COLO668 (cell line): ENCODE results near the gene ROR2.

Experiments
- DNase-seq: peaks from one replicate; lab custom pipeline; 2025; ENCODE audit not compliant: unreplicated experiment; lab: John Stamatoyannopoulos, UW

Gene ROR2

GRCh38 chr9:91589101-91589553, 360.9 kb downstream of the ROR2 start:
- no peak for DNase-seq

DNA sequence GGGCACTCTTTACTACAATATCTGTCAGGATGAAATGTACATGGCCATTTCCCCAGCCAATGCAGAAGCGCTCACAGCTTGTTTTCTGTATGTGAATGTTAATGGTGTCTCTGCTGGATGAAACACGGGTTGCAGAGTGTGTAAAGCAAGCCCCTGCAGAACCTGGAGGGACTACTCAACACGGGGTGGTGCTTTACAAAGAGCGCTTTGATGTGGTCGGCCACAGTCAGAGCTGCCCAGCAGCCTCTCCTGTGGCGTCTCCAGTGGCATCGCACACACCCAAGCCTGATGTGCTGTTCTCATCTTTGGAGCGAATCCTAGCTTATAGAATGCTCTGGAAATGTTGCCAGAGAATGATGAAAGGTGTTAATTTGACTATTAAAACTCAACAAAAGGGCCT, 363.7 kb downstream of the ROR2 start:
- DNase-seq, result no peak

GRCh38 chr9:91583966-91584365, 366.1 kb downstream of the ROR2 start:
- DNase-seq, result no peak

DNA sequence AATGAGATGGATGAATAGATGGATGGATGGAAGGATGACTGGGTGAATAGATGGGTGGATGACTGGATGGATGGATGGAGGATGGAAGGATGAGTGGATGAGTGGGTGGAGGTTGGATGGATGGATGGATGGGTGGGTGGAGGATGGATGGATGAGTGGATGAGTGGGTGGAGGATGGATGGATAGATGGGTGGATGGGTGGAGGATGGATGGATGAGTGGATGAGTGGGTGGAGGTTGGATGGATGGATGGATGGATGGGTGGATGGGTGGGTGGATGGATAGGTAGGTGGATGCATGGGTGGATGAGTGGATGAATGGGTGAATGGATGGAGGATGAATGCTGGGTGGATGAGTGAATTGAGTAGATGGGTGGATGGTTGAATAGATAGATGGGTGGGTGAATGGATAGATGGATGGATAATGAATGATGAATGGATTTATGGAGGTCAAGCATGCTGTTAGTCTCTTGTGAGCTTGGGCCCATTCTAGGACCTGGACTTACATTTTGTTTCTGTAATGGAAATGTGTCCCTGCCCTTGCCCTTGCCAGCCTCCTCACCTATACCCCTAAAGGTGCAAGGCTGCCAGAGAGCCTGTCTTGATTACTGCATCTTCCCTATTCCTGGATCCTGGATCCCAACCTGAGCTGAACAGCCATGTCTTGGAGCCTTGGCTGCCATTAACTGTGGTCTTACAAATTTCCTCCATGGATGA, 366.7 kb downstream of the ROR2 start:
- no peak for DNase-seq

- no peak for DNase-seq
Observed at GRCh38 chr9:91582181-91582580, 367.8 kb downstream of the ROR2 start.

DNA sequence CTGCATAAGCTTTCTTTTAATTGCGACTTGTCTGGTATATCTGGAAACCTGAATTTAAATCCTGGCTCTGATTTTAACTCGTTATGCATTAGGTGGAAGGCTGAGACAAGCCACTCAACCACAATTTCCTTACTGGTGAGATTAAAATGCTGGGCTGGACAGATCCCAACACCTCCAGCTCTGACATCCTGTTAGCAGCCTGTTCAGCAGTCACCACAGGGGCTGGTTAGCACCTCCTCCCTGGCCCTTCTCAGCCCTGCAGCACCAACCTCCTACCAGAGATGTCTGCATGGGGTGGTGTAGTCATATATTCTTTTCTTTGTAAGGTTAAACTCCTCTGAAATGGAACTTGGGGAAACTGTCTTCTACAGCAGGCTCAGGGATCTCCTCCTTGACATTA, 369.9 kb downstream of the ROR2 start:
- DNase-seq, result no peak

- no peak for DNase-seq
Observed at GRCh38 chr9:91578911-91579310, 371.1 kb downstream of the ROR2 start.

DNA sequence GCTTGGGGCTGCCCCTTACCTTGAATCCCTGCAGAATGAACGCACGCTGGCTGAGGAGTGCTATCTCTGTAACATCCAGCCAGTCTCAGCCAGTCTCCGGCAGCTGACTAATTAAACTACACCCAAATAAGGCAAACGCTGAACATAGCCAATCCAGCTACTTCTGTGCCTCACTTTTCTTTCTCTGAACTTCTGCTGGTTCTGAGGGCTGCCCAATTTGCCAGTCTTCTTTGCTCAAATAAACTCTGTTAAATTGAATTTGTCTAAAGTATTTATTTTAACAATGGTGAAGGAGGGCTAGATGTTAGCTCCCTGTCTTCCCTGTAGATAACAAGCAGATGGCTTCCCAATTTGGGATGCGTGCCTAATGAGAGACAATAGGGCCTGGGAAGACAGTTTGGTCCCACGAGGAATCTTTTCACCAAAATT, 372.4 kb downstream of the ROR2 start:
- DNase-seq, result no peak

DNA sequence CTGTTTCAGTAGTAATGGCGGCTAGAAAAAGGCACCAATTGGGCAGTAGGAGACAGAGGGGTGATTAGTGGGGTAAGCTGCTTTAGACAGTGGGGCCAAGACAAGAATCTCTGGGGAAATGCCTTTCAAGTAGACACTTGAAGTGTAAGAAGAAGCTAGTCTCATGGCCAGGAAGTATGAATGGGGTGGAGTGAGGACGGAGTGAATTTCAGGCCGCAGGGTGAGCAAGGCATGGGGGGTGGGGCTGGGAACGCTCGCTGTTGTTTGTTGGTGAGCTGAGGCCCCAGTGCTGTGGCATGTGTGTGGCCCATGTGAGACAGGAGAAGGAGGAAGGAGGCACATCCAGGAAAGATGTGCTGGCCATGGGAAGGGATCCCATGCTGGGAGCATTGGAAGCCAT, 377.2 kb downstream of the ROR2 start:
- no peak for DNase-seq

DNA sequence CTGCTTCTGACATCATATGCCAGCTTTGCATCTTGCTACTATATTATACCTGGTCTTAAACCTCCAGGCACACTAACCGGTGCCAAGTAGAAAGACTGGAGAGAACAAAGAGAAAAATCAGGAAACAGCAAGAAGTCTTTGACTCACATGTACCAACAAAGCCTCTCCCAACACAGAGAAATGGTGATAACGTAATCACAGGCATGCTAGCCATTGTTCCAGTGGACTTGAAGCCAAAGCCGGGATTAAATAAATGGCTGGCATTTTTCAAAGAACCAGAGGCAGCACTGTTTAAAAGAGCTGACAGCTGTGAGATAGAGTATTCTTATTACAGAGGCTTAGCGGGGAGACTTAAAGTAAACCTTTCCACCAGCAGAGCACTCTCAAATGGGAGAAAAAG, 378.0 kb downstream of the ROR2 start:
- DNase-seq, result no peak

- DNase-seq, result no peak
Observed at GRCh38 chr9:91571036-91571435, 379.0 kb downstream of the ROR2 start.

DNA sequence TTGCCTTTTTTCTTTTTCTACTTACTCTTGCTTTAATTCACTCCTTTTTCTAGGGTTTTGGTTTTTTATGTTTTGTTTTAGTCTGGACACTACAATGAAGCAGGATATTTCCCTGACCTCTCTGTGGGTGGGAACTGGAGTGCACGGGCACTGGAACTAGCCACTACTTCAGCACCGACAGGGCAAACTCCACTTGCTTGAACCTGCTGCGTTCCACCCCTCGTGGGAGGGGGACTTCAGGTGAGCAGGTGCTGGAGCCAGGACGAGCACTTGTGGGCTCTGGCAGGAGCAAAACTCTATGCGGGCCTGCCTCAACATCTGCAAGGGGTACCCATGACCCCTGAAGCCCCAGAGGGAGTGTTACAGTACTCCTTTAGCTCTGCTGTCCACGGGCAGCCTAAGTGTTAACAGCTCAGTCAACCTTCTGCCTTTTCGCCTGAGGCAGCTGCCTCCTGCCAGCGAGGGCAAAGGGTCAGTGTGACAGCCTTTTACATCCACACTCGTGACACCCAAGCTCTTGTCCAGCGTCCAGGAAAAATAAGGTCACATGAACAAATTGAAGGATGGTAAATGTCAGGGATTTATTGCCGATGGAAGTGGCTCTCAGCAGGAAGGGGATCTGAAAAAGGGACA, 382.3 kb downstream of the ROR2 start:
- no peak for DNase-seq

DNA sequence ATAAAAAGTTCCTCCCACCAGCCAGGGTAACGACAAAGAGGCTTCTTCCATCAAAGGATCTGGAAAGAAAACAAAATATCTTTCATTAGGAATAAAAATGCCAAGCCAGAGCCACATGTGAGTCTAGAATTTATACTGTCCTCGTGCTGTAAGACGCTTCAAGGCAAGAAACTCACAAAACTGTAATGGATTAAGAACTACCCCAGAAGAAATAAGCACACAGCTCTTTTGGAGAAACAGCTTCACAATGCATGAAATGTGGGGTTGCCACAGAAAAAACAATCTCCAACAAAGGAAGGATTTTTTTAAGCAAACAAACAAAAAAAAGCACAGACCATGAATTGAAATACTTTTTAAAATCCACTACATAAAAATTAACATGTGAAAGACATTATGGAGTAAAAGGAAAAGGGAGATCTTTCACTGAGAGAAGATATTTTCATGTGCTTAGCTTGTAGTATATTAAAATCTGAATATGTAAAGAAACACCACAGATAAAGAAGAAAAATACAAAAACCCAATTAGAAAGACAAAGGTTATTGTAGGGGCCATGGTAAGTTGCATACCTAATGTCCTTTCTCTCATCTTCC, 385.9 kb downstream of the ROR2 start:
- DNase-seq, result no peak

DNA sequence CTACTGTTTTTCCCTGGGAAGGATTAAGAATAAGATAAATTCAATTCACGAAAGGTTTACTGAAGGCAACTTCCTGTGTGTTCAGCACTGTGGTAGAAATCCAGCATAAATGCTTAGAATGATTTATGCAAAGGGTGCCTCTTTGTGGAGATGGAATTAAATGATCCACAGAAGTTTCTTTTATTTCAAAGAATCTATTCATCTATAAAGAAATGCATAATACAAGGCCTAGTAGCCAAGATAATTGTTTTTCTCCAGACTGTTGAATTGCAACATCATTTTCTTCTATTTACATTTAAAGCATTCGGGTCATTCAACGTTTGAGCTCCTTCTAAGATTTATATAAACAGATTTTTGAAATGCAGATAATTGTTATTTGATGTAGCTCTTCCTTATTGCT, 387.6 kb downstream of the ROR2 start:
- no peak for DNase-seq

GRCh38 chr9:91560301-91560700, 389.7 kb downstream of the ROR2 start:
- no peak for DNase-seq

GRCh38 chr9:91558879-91559278, 391.1 kb downstream of the ROR2 start:
- DNase-seq, result no peak

- DNase-seq, result no peak
Observed at GRCh38 chr9:91558395-91558794, 391.6 kb downstream of the ROR2 start.

GRCh38 chr9:91557327-91557726, 392.7 kb downstream of the ROR2 start:
- no peak for DNase-seq

- no peak for DNase-seq
Observed at GRCh38 chr9:91555132-91555531, 394.9 kb downstream of the ROR2 start.

GRCh38 chr9:91549177-91549576, 400.9 kb downstream of the ROR2 start:
- DNase-seq, result no peak

GRCh38 chr9:91547081-91547480, 402.9 kb downstream of the ROR2 start:
- DNase-seq, result no peak

GRCh38 chr9:91546574-91546973, 403.5 kb downstream of the ROR2 start:
- DNase-seq, result no peak
